Esophagus (tissue), 2 donors: ENCODE measurements around the gene KLHDC10. TPM values are rescaled to one million over a fixed set of nuclear protein-coding genes. Genes with fewer than 3 reads are reported as not detected.
"Not testable (repeated sequence)": the region's sequence is repeated elsewhere in the genome, so short reads cannot be mapped to it uniquely, and the experiment has no call there.

Source experiments
- H3K27ac ChIP-seq, 2 donors: one replicate each; pipeline ENCODE4 v1.5.1; 2013; ENCODE audit warnings: low read depth in 2 of 2, mild to moderate bottlenecking in 2 of 2, inconsistent platforms in 1 of 2, low read length in 1 of 2, moderate library complexity in 1 of 2
- H3K27me3 ChIP-seq, 2 donors: one replicate each; pipeline ENCODE4 v1.6.1; 2013; ENCODE audit warnings: low read length in 2 of 2, control low read depth in 1 of 2, mild to moderate bottlenecking in 1 of 2; ENCODE audit not compliant: insufficient read depth in 2 of 2, control insufficient read depth in 1 of 2
- H3K36me3 ChIP-seq, 2 donors: one replicate each; pipeline ENCODE4 v1.6.1; 2013; ENCODE audit warnings: low read length in 1 of 2; ENCODE audit not compliant: control insufficient read depth in 2 of 2, insufficient read depth in 2 of 2
- H3K4me1 ChIP-seq, 2 donors: one replicate each; pipeline ENCODE4 v1.6.1; 2013; ENCODE audit warnings: low read length in 1 of 2; ENCODE audit not compliant: control insufficient read depth in 2 of 2, insufficient read depth in 2 of 2
- H3K4me3 ChIP-seq, 2 donors: one replicate each; pipeline ENCODE4 v1.5.1; 2013; ENCODE audit warnings: low read length in 2 of 2, mild to moderate bottlenecking in 2 of 2, low read depth in 1 of 2, moderate library complexity in 1 of 2
- H3K9me3 ChIP-seq, 2 donors: one replicate each; pipeline ENCODE4 v1.6.1; 2013; ENCODE audit warnings: mild to moderate bottlenecking in 2 of 2, low read depth in 1 of 2, low read length in 1 of 2, moderate library complexity in 1 of 2; ENCODE audit not compliant: control insufficient read depth in 2 of 2, insufficient read depth in 1 of 2
- WGBS, 2 donors: extraction: QIAGEN DNeasy Blood & Tissue Kit; methylation state at CpG; one replicate each; pipeline ENCODE4 v1.1.7; 2013; 5-methylcytosine and 5-hydroxymethylcytosine counted together
- polyA plus RNA-seq, 2 donors: library from polyadenylated mRNA; stranded (reverse); fragments of 200-250 nt; gene quantifications; one replicate each; pipeline ENCODE4 v1.2.3, GENCODE V29; 2013
- donor health status: healthy with polysubstance abuse.
- donor health status: Bipolar disorder and iron deficiency.

Gene KLHDC10
- polyA plus RNA-seq, 2 donors, result 6.6 to 7.3 TPM

- not testable (repeated sequence) for H3K4me3 ChIP-seq, H3K4me1 ChIP-seq, H3K27ac ChIP-seq, H3K27me3 ChIP-seq, H3K9me3 ChIP-seq, H3K36me3 ChIP-seq
- WGBS, 2 donors, result 87 to 96% methylated on average over 5 of the region's 5 CpGs
Measured at GRCh38 chr7:130113426-130113805, 43.1 kb downstream of the KLHDC10 start.

- WGBS, 2 donors, result 60 to 64% methylated on average over 4 of the region's 4 CpGs
- Histone ChIP-seq H3K36me3 (no peaks in the 10 kb centered on the region), H3K27me3 (no peaks in the 10 kb centered on the region), H3K9me3 (no peaks in the 10 kb centered on the region), H3K4me1 (no peaks in the 10 kb centered on the region), H3K4me3 (no peak overlapping the region), H3K27ac (no peak overlapping the region)
Measured at GRCh38 chr7:130113887-130114286, 43.6 kb downstream of the KLHDC10 start.

- peak overlapping the region in 1 of 2 donors; percentile 13 for H3K27ac ChIP-seq
- H3K27me3 ChIP-seq, result no peaks in the 10 kb centered on the region
- no peak overlapping the region for H3K4me3 ChIP-seq
- H3K36me3 ChIP-seq, result no peaks in the 10 kb centered on the region
- no peaks in the 10 kb centered on the region for H3K4me1 ChIP-seq
- H3K9me3 ChIP-seq, result no peaks in the 10 kb centered on the region
Measured at GRCh38 chr7:130114374-130114773, 44.0 kb downstream of the KLHDC10 start.

GRCh38 chr7:130114776-130115175 is 44.4 kb downstream of the KLHDC10 start:
- no peaks in the 10 kb centered on the region for H3K9me3 ChIP-seq
- peak overlapping the region in 1 of 2 donors; percentile 13 for H3K27ac ChIP-seq
- H3K27me3 ChIP-seq, result no peaks in the 10 kb centered on the region
- WGBS, 2 donors, result 62 to 73% methylated on average over 2 of the region's 2 CpGs
- no peak overlapping the region for H3K4me3 ChIP-seq
- H3K4me1 ChIP-seq, result no peaks in the 10 kb centered on the region
- H3K36me3 ChIP-seq, result no peaks in the 10 kb centered on the region

- Histone ChIP-seq H3K4me3 (no peak overlapping the region), H3K4me1 (no peaks in the 10 kb centered on the region), H3K9me3 (no peaks in the 10 kb centered on the region), H3K36me3 (peaks cover 0 to 7% of the 10 kb centered on the region in 2 donors), H3K27me3 (no peaks in the 10 kb centered on the region), H3K27ac (no peak overlapping the region)
- WGBS, 2 donors, result 83 to 95% methylated on average over 5 of the region's 5 CpGs
Measured at GRCh38 chr7:130118294-130118693, 48.0 kb downstream of the KLHDC10 start.

GRCh38 chr7:130118801-130119200 is 48.5 kb downstream of the KLHDC10 start:
- Histone ChIP-seq H3K4me1 (no peaks in the 10 kb centered on the region), H3K27ac (no peak overlapping the region), H3K27me3 (no peaks in the 10 kb centered on the region), H3K9me3 (no peaks in the 10 kb centered on the region), H3K36me3 (peaks cover 0 to 7% of the 10 kb centered on the region in 2 donors), H3K4me3 (no peak overlapping the region)
- WGBS, 2 donors, result 91 to 97% methylated on average over 4 of the region's 4 CpGs

- no peak overlapping the region for H3K4me3 ChIP-seq
- H3K36me3 ChIP-seq, result peaks cover 7% of the 10 kb centered on the region in 2 donors
Measured at GRCh38 chr7:130123501-130123900, 53.2 kb downstream of the KLHDC10 start.

GRCh38 chr7:130124711-130125110 is 54.4 kb downstream of the KLHDC10 start:
- Histone ChIP-seq H3K4me3 (no peak overlapping the region), H3K27ac (no peak overlapping the region), H3K4me1 (no peaks in the 10 kb centered on the region), H3K27me3 (no peaks in the 10 kb centered on the region), H3K36me3 (peaks cover 10% of the 10 kb centered on the region in 2 donors), H3K9me3 (no peaks in the 10 kb centered on the region)
- 93 to 95% methylated on average over 2 of the region's 2 CpGs for WGBS, 2 donors

More at GRCh38 chr7:130123501-130123900, 53.2 kb downstream of the KLHDC10 start:
- H3K4me1 ChIP-seq, result no peaks in the 10 kb centered on the region
- H3K9me3 ChIP-seq, result no peaks in the 10 kb centered on the region
- no peaks in the 10 kb centered on the region for H3K27me3 ChIP-seq
- no peak overlapping the region for H3K27ac ChIP-seq

GRCh38 chr7:130126840-130127239 is 56.5 kb downstream of the KLHDC10 start:
- H3K36me3 ChIP-seq, result peaks cover 12 to 13% of the 10 kb centered on the region in 2 donors
- not testable (repeated sequence) for H3K4me3 ChIP-seq, H3K4me1 ChIP-seq, H3K27me3 ChIP-seq, H3K27ac ChIP-seq, H3K9me3 ChIP-seq
- WGBS, 2 donors, result 94 to 99% methylated on average over 3 of the region's 3 CpGs

GRCh38 chr7:130127404-130127803 is 57.1 kb downstream of the KLHDC10 start:
- 62 to 67% methylated on average over 2 of the region's 2 CpGs for WGBS, 2 donors
- no peak overlapping the region for H3K27ac ChIP-seq
- peaks cover 13% of the 10 kb centered on the region in 2 donors for H3K36me3 ChIP-seq

More at GRCh38 chr7:130127404-130127803, 57.1 kb downstream of the KLHDC10 start:
- Histone ChIP-seq H3K4me1 (no peaks in the 10 kb centered on the region), H3K27me3 (no peaks in the 10 kb centered on the region), H3K9me3 (no peaks in the 10 kb centered on the region), H3K4me3 (no peak overlapping the region)
